Stimulated activated CD8-positive, alpha-beta memory T cell treated with anti-CD3 and anti-CD28 coated beads, Interleukin-12 subunit alpha, Interleukin-12 subunit beta, amount 100 ng/mL, for 1 hour (primary cell): ENCODE results near the gene MTMR1.

Source experiments
- DNase-seq: peaks from one replicate; pipeline ENCODE4 v3.0.0-alpha.2; 2020; ENCODE audit warnings: low read depth

The MTMR1 gene

DNA sequence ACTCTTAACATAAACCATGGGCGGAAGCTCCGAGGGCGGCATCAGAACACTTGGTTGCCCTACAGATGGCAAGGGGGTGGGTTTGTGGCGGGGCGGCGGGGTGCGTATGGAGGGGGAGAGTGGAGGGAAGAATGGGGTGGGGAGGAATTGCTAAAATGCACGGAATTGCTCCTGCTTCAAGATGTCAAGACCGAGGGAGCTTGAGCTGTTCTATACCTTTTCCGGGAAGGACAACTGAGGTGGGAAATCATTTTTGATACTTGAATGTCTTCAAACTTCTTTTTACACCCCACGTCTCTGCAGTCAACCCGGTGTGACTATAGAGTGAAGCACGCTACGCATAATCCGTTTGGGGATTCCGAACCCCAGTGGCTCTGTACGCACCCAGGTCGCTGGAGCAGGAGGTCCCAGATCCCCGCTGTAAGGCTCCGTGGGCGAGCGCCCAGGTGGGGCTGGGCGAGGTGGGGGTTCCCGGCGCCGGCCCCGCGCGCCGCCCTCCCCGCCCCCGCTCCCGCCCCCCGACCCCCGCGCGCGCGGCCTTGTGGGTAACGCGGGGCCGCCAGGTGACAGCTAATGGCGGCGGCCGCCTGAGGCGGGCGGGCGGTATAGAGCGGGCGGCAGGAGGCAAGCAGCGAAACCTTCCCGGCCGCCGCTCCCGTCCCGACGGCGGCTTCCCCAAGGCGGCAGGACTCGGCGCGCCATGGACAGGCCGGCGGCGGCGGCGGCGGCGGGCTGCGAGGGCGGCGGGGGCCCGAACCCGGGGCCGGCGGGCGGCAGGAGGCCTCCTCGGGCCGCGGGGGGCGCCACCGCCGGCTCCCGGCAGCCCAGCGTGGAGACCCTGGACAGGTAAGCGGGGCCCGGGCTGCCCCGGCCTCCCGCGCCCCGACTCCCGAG is at the start of gene MTMR1:
MTMR1 (plus strand) TSS at position 566 of the 894 bp plus-strand sequence; CDS start at position 701, 135 bp downstream.
- no peak for DNase-seq

- no peak for DNase-seq
Observed at GRCh38 chrX:150643958-150644357, 49.2 kb upstream of the MTMR1 start.

DNA sequence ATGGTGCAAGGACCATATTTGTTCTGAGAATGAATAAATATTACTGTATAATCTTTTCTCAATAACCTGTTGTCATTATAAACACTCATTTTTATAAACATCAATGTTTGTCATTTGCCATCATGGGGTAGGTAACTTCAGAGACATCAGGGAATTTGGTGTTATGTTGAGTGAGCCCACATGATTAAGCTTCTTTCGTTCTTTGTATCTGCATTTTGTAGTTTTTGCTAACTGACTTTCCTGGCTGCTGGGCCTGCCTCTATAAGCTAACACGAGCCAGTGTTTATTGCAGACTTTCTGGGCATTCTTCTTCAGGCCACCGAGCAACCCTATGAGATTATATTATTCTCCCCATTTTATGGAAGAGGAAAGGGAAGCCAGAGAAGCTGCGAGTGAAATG is 48.8 kb upstream of the MTMR1 start:
- no peak for DNase-seq

DNA sequence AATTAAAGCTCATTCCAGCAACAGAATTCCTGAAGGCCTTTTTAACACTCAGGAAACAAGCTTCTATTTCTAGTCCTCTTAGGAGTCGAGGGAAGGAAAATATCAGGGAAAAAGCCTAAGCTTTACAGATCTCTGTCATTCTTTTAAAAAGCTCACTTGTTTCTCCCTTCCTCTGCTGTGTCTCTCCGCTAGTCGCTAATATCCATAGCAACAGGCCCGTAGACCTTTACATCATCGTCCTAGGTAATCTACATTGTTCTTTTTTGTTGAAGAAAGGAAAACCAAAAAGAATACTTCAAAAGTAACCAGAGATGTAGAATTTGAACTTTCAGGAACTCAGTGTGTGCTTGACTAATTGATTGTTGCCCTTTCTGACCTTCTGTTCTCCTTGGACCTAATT is 45.9 kb upstream of the MTMR1 start:
- no peak for DNase-seq

GRCh38 chrX:150648296-150648940 is 44.8 kb upstream of the MTMR1 start:
- no peak for DNase-seq

GRCh38 chrX:150649096-150649870 is 43.9 kb upstream of the MTMR1 start:
- no peak for DNase-seq

- DNase-seq, result no peak
Observed at GRCh38 chrX:150651906-150652305, 41.3 kb upstream of the MTMR1 start.

- DNase-seq, result no peak
Observed at GRCh38 chrX:150655788-150656187, 37.4 kb upstream of the MTMR1 start.

DNA sequence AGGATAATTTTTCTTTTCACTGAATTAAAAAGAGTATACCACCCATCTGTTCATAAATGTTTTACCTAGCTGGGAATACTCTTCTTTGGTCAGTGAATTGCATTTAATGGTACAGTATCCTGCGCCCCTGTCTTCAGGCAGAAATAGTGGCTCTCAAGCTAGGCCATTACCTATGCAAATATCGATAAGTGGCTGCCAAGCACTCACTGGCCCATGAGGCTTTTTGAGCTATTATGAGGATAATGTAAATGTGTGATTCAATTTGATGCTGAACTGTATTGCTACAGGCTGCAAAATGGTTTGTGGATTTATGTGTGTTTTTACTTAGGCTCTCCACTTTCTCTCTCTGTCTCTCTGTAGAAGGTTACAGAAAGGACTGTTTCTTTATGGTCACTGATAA is 30.1 kb upstream of the MTMR1 start:
- DNase-seq, result no peak

- DNase-seq, result no peak
Observed at GRCh38 chrX:150664290-150664689, 28.9 kb upstream of the MTMR1 start.

GRCh38 chrX:150676221-150676620 is 17.0 kb upstream of the MTMR1 start:
- DNase-seq, result no peak

GRCh38 chrX:150680974-150681373 is 12.2 kb upstream of the MTMR1 start:
- no peak for DNase-seq

DNA sequence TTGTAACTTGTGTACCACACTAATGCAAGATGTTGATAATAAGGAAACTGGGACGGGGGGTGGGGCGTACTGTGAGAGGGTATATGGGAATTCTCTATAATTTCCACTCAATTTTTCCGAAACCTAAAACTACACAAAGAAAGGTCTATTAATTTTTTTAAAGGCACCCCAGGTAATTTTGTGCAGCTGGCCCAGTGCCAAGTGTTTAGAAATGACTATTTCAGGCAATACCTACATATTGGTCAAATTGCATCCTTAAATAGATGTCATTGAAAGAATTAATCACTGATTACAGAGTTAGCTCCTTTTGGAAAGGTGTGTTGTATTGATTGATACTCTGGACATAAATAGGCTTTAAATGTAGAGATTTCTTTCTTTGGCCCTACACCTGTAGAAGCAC is 10.1 kb upstream of the MTMR1 start:
- DNase-seq, result no peak

GRCh38 chrX:150683536-150684146 is 9.6 kb upstream of the MTMR1 start:
- no peak for DNase-seq

GRCh38 chrX:150688911-150689451 is 4.2 kb upstream of the MTMR1 start:
- DNase-seq, result no peak

DNA sequence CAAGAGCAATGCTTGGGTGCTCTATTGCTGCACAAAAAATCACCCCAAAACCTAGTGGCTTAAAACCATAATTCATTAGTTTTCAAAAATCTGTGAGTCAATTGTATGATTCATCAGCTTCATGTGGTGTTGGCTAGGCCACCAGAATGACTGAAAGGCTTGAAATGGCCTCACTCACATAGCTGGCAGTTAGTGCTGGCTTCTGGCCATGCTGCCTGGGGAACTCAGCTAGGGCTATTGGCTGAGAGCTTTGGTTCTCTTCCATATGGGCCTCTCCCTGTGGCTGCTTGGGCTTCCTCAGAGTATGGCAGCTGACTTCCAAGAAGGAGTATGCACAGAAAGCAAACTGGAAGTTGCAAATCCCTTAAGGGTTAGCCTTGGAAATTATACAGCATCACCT is 3.1 kb upstream of the MTMR1 start:
- no peak for DNase-seq

GRCh38 chrX:150692296-150692695 is 900 bp upstream of the MTMR1 start:
- DNase-seq, result no peak

GRCh38 chrX:150693725-150694574 is 754 bp downstream of the MTMR1 start:
- no peak for DNase-seq

GRCh38 chrX:150694738-150695410 is 1.7 kb downstream of the MTMR1 start:
- DNase-seq, result no peak

- DNase-seq, result no peak
Observed at GRCh38 chrX:150696331-150696730, 3.1 kb downstream of the MTMR1 start.
